Measurements from ENCODE around the gene NEB.

NEB gene, protein sequence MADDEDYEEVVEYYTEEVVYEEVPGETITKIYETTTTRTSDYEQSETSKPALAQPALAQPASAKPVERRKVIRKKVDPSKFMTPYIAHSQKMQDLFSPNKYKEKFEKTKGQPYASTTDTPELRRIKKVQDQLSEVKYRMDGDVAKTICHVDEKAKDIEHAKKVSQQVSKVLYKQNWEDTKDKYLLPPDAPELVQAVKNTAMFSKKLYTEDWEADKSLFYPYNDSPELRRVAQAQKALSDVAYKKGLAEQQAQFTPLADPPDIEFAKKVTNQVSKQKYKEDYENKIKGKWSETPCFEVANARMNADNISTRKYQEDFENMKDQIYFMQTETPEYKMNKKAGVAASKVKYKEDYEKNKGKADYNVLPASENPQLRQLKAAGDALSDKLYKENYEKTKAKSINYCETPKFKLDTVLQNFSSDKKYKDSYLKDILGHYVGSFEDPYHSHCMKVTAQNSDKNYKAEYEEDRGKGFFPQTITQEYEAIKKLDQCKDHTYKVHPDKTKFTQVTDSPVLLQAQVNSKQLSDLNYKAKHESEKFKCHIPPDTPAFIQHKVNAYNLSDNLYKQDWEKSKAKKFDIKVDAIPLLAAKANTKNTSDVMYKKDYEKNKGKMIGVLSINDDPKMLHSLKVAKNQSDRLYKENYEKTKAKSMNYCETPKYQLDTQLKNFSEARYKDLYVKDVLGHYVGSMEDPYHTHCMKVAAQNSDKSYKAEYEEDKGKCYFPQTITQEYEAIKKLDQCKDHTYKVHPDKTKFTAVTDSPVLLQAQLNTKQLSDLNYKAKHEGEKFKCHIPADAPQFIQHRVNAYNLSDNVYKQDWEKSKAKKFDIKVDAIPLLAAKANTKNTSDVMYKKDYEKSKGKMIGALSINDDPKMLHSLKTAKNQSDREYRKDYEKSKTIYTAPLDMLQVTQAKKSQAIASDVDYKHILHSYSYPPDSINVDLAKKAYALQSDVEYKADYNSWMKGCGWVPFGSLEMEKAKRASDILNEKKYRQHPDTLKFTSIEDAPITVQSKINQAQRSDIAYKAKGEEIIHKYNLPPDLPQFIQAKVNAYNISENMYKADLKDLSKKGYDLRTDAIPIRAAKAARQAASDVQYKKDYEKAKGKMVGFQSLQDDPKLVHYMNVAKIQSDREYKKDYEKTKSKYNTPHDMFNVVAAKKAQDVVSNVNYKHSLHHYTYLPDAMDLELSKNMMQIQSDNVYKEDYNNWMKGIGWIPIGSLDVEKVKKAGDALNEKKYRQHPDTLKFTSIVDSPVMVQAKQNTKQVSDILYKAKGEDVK (N-terminal part only)

DNA sequence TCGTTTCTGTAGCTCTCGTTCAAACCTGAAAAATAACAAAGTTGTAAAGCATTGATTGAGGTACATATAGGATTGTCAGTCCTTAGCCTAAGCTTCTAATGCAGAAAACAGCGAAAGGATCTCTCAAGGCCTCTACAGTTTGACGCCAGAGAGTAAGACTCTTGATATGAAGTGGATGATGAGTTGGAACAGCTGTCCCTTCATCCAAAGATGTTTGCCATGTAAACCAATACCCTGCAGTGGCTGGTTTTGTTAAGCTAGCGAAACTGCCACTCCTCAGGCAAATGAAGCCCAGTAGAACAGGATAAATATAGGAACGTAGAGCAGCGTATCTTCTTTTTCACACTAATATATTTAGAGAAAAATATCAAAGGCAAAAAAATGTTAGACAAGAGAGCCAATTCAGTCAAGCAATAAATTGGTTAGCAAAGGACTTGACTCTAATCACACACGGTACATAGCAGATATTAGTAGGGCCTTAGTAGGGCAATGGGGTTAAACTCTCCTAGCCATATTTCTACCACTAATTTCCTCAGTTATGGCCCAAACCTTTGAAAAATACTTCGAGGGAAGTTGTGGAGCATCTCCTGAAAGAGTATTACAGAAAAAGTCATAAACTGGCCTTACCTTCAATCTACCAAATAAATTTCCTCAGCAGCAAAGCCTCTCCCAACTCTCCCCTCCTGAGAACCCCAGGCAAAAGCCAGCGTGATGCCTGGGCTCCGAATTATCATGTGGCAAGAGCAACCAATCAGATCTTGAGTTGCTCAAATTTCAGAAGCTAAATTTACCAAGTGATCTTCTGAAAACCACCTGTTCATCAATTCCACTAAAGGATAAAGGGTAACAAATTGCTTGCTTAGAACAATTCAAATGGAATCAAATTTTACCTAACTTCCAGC, at the start of gene NEB:
NEB (minus strand) TSS at position 706 of the 902 bp plus-strand sequence. CDS start 1,320 bp downstream, outside the sequence.
- DNase-seq, result no peak

DNA sequence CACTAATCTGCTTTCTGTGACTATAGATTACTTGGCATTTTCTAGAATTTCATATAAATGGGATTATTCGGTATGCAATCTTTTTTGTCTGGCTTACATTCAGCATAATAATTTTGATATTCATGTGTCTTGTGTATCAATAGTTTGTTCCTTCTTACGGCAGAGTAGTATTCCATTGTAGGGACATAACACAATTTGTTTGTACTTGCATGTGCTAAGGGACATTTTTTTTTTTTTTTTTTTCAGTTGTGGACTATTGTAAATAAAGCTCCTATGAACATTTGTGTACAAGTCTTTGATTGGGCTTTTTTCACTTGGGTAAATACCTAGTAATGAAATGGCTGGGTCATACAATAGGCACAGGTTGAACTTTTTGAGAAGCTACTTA, 48.9 kb upstream of the NEB start:
- DNase-seq, result no peak

DNA sequence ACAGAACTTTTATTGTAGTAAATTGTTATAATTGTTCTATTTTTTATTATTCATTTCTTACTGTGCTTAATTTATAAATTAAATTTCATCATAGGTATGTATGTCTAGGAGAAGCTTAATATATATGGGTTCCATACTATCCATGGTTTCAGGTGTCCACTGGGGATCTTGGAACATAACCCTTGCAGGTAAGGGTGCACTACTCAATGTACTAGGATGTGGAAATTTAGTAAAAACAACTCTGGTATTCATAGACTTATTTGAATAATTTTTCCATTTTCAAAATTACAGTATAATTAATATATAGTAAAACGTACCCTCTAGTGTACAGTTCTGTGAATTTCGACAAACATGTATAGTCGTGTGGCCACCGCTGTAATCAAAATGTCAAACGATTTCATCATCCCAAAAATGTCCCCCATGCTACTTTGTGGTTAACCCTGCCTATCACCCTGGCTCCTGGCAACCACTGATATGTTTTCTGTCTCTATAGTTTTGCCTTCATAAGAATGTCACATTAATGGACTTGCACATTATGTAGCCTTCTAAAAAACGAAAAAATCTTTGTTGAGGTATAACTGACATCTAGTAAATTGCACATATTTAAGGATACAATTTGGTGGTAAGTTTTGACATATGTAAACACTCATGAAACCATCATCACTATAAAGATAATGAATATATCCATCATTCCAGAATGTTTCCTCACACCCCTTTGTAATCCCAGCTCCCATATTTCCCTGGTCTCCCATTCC, 48.3 kb upstream of the NEB start:
- DNase-seq, result no peak

DNA sequence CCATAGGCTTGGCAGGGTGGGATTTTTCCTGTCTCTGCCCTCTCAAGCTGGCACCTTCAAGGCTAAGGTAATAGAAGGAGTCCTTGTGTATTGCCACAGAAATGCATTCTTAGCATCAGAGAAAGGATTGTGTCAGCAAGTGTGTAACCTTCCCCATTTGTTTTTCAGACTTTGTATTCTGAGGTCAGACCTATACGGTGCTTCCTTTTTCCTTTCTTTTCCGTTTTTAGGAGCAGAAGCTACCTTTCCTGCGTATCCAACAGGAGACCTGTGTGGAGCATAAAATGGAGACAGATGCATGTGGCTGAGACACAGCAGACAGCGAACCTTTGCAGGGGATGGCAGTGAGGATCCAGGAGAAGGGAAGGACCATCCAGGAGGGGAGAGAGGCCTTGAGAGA, 47.4 kb upstream of the NEB start:
- no peak for DNase-seq

DNA sequence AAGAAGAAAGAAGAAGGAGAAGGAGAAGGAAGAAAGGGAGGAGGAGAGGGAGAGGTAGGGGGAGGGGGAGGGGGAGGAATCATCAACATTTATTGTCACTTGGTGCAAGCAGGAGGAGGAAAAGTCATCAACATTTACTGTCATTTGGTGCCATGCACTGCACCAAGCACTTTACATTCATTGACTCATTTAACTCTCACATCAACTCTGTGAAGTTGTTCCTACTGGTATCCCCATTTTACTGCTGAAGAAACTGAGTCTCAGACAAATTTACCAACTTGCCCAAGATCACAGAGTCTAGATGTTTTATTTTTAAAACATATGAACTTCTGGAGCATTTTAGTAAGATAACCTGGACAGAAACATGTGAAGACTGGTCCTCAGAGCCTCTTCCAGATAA, 46.7 kb upstream of the NEB start:
- no peak for DNase-seq

DNA sequence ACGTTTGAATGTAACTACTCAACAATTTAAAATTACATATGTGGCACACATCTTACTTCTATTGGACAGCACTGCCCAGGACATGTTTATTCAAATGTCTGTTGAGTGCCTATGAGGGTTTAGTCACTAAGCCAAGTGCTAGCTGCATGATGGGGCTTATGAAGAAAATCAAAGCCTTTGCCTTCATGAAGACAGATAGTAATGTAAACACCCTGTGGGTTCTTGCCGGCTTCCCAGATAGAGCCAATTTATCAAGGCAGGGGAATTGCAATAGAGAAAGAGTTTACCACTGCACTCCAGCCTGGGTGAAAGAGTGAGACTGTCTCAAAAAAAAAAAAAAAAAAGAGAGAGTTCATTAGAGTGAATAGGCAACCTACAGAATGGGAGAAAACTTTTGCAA, 43.7 kb upstream of the NEB start:
- DNase-seq, result no peak

DNA sequence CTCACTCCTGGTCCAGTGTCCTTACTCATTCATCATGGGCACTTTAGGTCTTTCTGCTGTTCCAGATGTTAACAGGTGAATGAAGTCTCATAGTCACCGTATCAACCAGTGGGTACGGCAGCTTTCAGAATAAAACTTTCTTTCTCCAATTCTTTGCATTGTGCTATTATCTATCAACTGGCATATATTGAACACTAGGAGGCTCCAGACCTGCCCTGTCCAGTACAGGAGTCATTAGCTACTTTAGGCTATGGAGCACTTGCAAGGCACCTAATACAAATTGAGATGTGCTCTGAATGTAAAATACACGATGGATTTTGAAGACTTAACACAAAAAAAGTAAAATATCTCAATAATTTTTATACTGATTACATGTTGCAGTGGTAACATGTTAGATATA, 43.2 kb upstream of the NEB start:
- DNase-seq, result no peak

DNA sequence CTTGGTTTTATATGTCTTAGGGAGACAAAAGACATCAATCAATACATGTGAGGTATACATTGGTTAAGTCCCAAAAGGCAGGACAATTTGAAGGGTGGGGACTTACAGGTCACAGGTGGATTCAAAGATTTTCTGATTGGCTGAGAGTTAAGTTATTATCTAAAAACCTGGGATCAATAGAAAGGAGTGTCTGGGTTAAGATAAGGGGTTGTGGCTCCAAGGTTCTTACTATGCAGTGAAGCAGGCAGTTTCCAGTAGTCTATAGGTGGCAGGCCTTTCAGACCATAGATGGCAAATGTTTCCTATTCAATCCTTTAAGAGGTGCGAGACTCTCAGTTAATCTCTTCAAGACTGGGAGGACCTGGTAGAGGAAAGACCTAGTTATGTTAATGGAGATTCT, 42.1 kb upstream of the NEB start:
- no peak for DNase-seq

DNA sequence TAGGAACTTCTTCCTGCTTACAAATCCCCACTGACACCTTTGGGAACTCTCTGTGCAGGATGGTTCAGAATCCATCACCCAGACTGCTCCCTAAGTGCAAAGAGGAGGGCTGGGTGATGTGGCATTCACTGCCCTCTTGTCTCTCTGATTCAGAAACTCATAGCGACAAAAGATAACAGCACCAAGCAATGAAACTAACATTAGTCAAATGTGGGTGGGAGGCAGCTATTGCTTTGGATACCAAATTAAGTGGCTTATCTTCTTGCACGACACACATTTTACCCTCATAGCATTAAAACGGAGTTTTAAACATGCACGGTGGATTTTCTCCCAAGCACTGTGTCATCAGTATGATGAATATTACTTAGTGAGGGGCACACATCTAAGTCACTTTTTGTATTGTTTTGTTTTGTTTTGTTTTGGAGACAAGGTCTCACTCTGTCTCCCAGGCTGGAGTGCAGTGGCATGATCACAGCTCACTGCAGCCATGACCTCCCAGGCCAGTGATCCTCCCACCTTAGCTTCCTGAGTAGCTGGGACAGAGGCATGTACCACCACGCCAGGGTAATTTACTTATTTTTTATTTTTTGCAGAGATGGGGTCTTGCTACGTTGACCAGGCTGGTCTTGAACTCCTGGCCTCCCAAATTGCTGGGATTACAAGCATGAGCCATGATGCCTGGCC, 40.9 kb upstream of the NEB start:
- no peak for DNase-seq

DNA sequence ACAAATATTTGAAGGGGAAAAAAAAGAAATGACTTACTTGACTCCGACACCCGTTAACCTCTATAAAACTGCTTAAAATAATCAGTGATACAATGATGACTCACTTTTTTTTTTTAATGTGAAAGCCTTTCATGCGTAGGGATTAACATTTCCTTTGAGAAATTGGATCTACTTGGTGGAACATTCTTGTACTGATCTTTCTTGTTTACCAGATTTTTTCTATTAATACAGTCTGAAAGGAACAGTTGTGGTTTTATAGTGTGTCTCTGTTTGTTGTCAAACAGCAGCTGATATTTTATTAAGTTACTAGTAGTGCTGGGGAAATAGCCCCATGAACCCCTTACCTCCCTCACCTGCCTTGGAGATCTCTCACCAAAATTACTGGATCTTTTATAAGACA, 40.2 kb upstream of the NEB start:
- no peak for DNase-seq

DNA sequence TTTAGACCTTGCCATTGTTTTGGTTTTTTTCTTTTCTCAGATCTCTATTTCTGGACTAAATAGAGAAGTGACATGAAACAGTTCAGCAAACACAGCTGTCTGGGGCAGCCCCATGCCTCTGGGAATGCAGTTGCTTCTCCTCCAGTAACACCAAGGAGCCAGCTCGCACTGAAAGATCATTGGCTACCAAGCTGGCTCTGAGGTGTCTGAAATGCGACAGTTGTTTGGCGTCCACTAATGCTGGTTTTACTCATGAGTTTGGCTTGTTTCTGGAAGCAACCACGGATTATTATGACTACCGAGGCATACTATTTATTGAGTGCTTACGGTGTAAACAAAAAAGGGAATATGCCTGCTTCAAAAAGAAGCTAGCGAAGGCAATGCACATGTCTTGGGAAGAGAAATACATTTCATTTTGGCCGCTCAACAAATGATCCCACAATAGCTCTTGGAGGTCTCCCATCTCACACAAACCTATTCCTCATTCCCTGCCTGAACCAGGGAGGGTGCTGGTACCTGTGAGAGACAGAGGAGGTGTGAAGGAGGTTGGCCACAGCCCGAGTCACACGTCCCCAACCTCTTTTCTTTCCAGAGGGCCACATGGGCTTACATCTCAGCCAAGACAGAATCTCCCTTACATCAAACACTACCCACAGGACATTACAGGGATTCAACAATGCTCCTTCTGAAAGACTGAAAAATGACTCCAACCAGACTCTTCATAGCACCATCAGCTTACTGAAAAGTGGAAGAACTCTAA, 37.5 kb upstream of the NEB start:
- no peak for DNase-seq

DNA sequence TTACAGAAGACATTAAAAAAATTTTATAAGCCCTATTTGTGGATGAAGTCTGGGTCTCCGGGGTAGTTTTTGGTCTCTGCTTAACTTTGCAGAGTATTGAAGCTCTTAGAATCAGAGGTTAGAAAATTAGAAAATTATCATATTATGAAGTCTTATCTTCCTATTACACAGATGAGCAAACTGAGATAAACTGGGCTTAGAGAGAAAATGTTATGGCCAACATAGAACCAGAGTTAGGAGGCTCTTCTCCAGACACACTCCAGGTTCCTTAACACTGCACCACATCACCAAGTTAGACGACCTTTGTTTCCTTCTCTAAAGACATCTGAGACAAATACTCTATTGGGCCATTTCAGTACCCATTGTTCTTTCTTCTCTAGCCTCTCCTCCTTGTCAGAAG, 36.7 kb upstream of the NEB start:
- DNase-seq, result no peak

DNA sequence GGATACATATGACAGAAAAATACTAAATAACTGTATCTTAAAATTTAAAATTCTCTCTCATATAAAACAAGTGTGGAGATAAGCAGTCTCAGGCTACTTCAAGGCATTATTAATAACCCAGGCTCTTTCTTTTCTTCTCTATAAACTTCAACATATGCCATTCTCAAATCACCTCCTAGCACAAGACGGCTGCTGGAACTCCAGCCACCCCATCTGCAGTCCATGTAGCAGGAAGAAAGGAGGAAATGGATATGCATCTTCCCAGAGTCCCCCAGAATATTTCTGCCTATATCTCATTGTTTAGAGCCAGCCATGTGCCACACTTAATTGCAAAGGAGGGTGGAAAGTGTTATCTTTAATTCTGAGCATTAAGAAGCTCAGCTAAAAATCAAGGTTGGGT, 35.3 kb upstream of the NEB start:
- DNase-seq, result no peak

DNA sequence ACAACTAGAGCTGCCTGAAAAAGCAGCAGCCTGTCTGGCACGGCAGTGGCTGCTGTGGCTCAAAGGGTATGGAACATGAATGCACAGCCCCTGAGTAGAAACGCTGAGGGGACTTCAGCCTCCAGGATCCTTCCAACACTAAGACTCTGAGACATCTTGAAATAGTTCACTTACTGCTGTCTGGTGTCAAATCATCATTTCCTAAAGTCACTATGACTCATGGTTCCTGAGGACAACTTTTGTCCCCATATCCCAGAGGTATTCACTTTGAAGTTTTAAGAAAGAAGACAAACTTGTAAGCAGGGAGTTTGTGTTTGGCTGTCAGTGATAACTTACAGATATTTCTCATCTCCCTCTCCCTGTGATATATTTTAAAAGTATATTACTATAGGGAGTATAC, 33.3 kb upstream of the NEB start:
- DNase-seq, result no peak

DNA sequence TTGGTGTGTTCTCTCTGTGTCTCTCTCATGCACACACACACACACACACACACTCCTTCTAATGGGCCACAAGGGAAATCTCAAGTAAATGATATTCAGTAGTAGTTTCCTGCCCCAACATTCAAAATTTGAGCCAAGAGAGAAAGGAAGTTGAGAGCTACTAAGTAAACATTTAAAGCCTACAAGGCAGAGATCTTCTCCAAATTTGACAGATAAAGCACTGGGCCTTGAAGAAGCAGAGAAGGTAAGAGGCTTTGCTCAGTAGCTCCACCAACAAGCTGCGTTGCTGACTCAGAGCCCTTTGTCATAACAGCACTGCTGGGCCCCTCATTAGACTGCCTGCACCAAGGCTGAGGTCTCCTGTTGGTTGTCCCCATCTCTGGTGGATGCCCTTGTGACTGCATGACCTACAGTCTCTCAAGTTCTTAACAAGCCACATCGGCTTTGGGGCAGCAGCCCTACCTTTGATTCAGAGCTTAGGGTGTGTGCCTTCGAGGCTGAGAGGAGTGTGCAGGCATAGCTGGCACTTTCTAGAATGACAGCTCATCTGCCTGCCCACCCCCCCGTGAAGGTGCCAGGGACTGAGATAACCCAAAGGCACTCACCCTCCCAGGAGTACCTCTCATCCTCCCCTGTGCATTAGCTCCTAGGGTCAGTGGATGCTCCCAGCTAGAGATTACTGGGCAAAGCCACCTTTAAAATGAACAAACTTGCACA, 32.3 kb upstream of the NEB start:
- DNase-seq, result no peak

DNA sequence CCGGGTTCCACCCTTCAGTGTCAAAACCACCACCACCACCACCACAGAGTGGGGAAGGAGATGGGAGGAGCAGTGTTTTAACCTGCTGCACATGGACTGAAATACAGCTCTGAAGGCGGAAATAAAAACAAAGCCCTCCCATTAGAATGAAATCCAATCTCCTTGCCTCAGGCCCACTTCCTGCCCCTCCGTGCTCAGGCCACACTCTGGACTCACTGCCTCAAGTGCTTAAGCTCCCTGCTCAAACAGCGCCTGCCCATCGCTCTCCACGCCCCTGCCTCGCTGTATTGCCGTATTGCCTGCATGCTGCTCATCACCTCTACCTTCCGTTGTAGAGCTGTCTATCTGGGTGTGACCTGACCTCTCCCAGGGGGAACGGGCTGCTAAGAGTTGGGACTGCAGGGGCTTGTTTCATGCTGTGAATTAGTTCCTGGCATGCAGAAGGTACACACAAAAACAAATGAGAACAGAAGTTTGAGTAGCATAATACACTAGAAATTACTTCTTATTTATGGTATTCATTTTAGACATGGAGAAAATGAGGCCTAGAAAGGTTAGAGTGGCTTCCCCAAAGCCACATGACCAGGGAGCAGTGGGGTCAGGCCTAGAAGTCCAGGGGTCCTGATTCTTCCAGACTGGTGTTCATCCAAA, 31.6 kb upstream of the NEB start:
- DNase-seq, result no peak

DNA sequence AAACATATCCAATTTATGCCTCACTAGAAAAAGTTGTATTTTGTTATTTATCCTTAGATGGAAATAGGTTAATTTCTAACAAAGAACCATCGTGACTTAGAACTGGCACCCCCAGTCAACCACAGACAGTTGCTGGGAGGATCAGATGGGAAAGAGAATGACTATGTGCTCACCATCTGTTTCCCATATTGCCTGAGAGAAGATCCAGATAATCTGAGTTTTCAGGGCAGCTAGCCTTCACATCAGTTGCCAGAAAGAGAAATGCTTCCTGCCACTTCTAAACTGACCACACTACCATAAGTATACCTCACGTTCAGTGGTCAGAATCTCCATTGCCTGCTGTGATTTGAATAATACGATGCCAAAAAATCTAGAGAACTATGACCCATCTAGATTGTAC, 28.4 kb upstream of the NEB start:
- DNase-seq, result no peak

DNA sequence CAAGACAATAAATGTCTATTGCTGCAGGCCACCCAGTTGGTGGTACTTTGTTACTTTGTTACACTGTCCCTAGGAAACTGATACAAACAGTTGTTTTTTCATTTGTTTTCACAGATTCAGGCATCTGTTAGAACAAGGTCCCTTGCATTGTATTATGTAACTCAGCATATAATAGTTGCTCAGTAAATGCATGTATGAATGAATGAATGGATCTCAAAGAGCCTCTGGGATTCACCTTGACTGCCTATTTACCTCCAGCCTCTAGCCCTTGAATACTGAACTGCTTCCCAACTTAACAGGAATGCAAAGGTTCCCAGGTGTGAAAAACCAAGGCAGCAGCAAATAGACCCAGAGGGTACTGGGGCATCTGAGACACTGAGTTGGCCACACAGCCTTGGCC, 27.4 kb upstream of the NEB start:
- DNase-seq, result no peak

DNA sequence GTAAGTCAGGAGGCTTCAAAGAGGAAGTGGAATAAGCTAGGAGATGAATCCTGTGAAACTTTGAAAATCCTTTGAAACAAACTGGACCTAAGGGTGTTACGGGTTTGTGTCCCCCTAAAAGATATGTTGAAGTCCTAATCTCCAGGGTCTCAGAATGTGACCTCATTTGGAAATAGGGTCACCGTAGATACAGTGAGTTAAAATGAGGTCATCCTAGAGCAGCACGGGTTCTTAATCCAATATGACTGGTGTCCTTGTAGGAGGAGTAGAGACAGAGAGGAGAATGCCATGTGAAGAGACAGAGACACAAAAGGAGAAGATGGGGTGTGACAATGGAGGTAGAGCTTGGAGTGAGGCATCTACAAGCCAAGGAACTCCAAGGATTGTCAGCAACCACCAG, 26.9 kb upstream of the NEB start:
- DNase-seq, result no peak

Data from suppressor macrophage treated with lipopolysaccharide for 1 hour (primary cell).